HAP-1 (cell line): ENCODE measurements around the gene SCFD2.

Experiments used
- DNase-seq, 2 experiments: peaks; one replicate each; pipeline ENCODE4 v3.0.0-alpha.2; 2016 to 2020; ENCODE audit warnings: low spot score in 2 of 2
- H3K27me3 ChIP-seq: fragments of 250-450 bp; sonication (Bioruptor Pico); 2 replicates; pipeline ENCODE4 v1.5.1; 2020; ENCODE audit warnings: low read depth, mild to moderate bottlenecking, moderate library complexity
- H3K36me3 ChIP-seq: fragments of 250-450 bp; sonication (Bioruptor Pico); replicated peaks from 2 replicates; pipeline ENCODE4 v1.5.1; 2020; ENCODE audit warnings: mild to moderate bottlenecking
- H3K4me1 ChIP-seq: fragments of 250-450 bp; sonication (Bioruptor Pico); 2 replicates; pipeline ENCODE4 v1.5.1; 2020; ENCODE audit warnings: mild to moderate bottlenecking
- H3K4me3 ChIP-seq: fragments of 250-450 bp; sonication (Bioruptor Pico); 2 replicates; pipeline ENCODE4 v1.5.1; 2020; ENCODE audit warnings: mild to moderate bottlenecking, moderate library complexity
- H3K9me3 ChIP-seq: fragments of 250-450 bp; sonication (Bioruptor Pico); 2 replicates; pipeline ENCODE4 v1.5.1; 2020; ENCODE audit warnings: mild to moderate bottlenecking, moderate library complexity
- in situ Hi-C: fragments of 300-500 bp; cut with MboI; formaldehyde crosslinking; loops from 3 replicates; pipeline ENCODE4 v1.14.3; 2020; ENCODE audit warnings: low sequenced_read_pairs, inconsistent platforms, mixed read lengths

Gene SCFD2

DNA sequence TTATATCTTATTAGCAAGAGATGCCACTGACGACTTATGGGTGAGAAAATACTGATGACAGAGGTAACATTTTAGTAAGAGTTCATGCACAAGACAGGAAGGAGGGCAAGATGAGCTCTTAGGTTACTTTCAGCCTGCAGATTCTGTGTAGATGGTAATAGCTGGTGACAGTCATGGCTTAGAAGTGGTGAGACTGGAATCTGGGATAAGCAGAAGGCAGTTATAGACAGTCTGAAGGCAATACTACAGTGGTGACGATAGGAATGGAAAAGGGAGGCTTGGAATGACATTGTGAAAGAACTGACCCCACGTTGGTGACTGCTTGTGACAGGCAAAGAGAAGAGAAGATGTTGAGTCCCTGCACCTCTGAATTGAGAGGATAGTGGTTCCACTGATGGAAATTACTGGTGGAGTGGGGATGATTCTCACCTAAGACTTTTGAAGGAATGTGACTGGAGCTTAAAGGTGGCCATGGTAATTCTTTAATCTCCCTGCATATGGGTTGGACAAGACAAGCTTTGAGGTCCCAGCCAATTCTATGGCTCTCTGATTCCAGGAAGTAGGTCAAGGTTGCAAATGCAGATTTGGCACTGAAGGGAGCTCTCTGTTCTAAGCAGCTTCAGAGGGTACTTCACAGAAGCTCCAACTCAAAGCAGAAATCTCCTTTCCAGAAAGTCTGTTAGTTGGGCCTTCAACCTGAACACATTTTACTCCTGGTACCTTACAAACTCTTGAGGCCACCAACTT lies 404.0 kb downstream of the SCFD2 start:
- Histone ChIP-seq H3K36me3 (no peaks in the 10 kb centered on the region), H3K9me3 (no peaks in the 10 kb centered on the region), H3K4me1 (peaks cover 7% of the 10 kb centered on the region), H3K27me3 (no peaks in the 10 kb centered on the region), H3K4me3 (no peak overlapping the region)
- in situ Hi-C loops, result no loop called here
- DNase-seq, result no peak

DNA sequence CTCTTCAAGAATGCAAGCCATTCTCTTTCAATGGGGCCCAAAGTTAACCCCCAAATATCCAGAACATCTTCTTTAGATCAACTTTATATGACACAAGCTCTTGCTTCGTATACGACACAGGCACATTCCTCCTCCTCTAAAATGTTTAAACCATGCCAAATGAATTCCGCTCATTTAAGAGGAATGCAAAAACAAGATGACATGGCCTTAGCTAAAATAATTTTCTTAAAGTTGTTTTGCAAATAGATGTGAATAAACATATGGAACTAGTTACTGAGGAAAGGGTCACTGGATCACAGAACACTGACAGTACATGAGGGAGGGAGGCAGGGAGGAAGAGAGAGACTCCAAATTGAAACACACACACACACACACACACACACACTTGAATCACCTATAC lies 406.3 kb downstream of the SCFD2 start:
- in situ Hi-C loops, result no loop called here
- Histone ChIP-seq H3K36me3 (no peaks in the 10 kb centered on the region), H3K27me3 (no peaks in the 10 kb centered on the region), H3K4me1 (peaks cover 7% of the 10 kb centered on the region), H3K4me3 (no peak overlapping the region), H3K9me3 (no peaks in the 10 kb centered on the region)
- no peak for DNase-seq

GRCh38 chr4:52957835-52958631 lies 407.8 kb downstream of the SCFD2 start:
- Histone ChIP-seq H3K4me3 (no peak overlapping the region), H3K36me3 (no peaks in the 10 kb centered on the region), H3K4me1 (peaks cover 7% of the 10 kb centered on the region), H3K9me3 (no peaks in the 10 kb centered on the region), H3K27me3 (no peaks in the 10 kb centered on the region)
- in situ Hi-C loops, result no loop called here
- no peak for DNase-seq

- peak; percentile 56 to 77 for DNase-seq
- no peaks in the 10 kb centered on the region for H3K36me3 ChIP-seq
- no peaks in the 10 kb centered on the region for H3K27me3 ChIP-seq
- H3K4me3 ChIP-seq, result no peak overlapping the region
- H3K9me3 ChIP-seq, result no peaks in the 10 kb centered on the region
- in situ Hi-C loops, result no loop called here
- peaks cover 7% of the 10 kb centered on the region for H3K4me1 ChIP-seq
These were observed 408.6 kb downstream of the SCFD2 start for GRCh38 chr4:52957220-52957686.

GRCh38 chr4:52956691-52957090 lies 409.2 kb downstream of the SCFD2 start:
- Histone ChIP-seq H3K4me1 (peaks cover 7% of the 10 kb centered on the region), H3K9me3 (no peaks in the 10 kb centered on the region), H3K4me3 (no peak overlapping the region), H3K27me3 (no peaks in the 10 kb centered on the region), H3K36me3 (no peaks in the 10 kb centered on the region)
- in situ Hi-C loops, result no loop called here
- no peak for DNase-seq

DNA sequence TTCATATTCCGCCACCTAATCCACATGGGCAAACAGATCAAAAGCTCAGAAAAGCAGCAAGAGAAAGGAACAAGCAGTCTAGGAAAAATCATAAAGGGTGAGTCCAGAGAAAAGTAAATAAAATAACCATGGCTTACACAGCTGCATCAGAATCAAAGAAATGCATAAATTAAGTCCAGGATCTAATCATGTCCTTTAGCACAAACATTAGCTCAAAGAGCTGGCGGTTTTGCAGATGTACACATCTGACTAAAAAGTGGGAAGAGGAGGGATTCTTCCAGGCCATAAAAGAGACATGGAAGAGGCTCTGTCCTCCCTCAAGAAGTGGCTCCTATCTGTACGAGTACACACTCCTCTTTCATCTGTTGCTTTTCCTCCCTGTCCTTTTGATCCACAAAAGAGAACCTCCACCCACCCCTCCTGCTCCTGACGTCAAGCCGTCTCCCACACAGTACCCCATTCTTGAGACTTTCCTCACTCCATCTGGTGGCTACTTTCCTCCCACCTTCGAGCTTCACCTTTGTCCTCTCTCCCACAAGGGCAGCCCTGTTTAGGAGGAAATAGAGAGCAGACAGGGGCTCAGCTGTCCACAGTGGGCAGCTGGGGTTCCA lies 411.2 kb downstream of the SCFD2 start:
- Histone ChIP-seq H3K4me3 (no peak overlapping the region), H3K9me3 (no peaks in the 10 kb centered on the region), H3K27me3 (no peaks in the 10 kb centered on the region), H3K4me1 (peaks cover 7% of the 10 kb centered on the region), H3K36me3 (no peaks in the 10 kb centered on the region)
- no peak for DNase-seq
- in situ Hi-C loops, result no loop called here

DNA sequence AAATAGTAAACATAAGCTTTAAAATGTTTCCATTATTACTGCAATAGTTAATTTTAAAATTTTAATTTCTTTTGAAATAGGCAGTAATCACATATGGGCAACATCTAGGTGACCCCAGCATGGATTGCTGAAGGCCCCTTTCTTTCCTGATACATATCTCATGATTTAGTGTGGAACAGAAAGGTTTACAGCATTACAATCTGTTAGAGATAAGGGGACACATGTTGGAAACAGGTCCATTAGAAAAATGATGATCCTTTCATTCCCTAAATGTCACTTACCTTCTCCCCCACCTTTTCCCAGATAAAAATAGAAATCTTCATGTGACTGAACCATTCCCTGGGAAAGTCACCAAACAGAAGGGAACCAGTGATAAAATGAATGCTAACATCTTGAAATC lies 413.3 kb downstream of the SCFD2 start:
- no peaks in the 10 kb centered on the region for H3K27me3 ChIP-seq
- in situ Hi-C loops, result no loop called here

GRCh38 chr4:52951016-52951415 lies 414.8 kb downstream of the SCFD2 start:
- no peaks in the 10 kb centered on the region for H3K9me3 ChIP-seq
- H3K36me3 ChIP-seq, result no peaks in the 10 kb centered on the region
- in situ Hi-C loops, result no loop called here
- no peaks in the 10 kb centered on the region for H3K27me3 ChIP-seq
- H3K4me3 ChIP-seq, result no peak overlapping the region
- H3K4me1 ChIP-seq, result no peaks in the 10 kb centered on the region; the same call in 1 of the 2 replicates
- DNase-seq, result no peak

More for the DNA sequence above, 413.3 kb downstream of the SCFD2 start:
- no peak overlapping the region for H3K4me3 ChIP-seq
- H3K4me1 ChIP-seq, result peaks cover 2% of the 10 kb centered on the region
- H3K9me3 ChIP-seq, result no peaks in the 10 kb centered on the region
- no peak for DNase-seq
- H3K36me3 ChIP-seq, result no peaks in the 10 kb centered on the region

- no peak for DNase-seq
- in situ Hi-C loops, result no loop called here
These were observed 415.6 kb downstream of the SCFD2 start for GRCh38 chr4:52950226-52950625.

GRCh38 chr4:52949336-52949735 lies 416.5 kb downstream of the SCFD2 start:
- no peaks in the 10 kb centered on the region for H3K27me3 ChIP-seq
- DNase-seq, result no peak
- H3K4me1 ChIP-seq, result no peaks in the 10 kb centered on the region; the same call in 1 of the 2 replicates
- no peaks in the 10 kb centered on the region for H3K9me3 ChIP-seq
- no peak overlapping the region for H3K4me3 ChIP-seq
- in situ Hi-C loops, result no loop called here
- H3K36me3 ChIP-seq, result no peaks in the 10 kb centered on the region

More at GRCh38 chr4:52950226-52950625, 415.6 kb downstream of the SCFD2 start:
- no peaks in the 10 kb centered on the region for H3K9me3 ChIP-seq
- no peaks in the 10 kb centered on the region for H3K27me3 ChIP-seq
- H3K4me3 ChIP-seq, result no peak overlapping the region
- H3K36me3 ChIP-seq, result no peaks in the 10 kb centered on the region
- H3K4me1 ChIP-seq, result no peaks in the 10 kb centered on the region; the same call in 1 of the 2 replicates

DNA sequence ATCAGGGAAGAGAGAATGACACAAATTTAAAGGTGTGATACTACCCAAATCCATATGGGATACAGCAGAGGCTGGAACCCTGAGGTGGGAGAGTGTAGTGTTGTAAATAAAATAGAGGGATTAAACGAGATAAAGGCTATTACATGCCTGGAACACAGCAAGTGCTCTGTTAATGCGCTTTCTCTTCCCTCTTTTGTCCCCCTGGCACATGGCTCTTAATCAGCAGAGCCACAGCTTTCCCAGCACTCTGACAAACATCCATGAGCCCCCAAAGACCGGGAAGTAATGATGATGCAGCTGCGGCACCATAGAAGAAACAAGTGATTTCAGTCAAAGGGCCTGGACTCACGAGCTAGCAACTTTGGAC lies 417.8 kb downstream of the SCFD2 start:
- DNase-seq, result no peak
- Histone ChIP-seq H3K4me1 (no peaks in the 10 kb centered on the region; the same call in 1 of the 2 replicates), H3K36me3 (no peaks in the 10 kb centered on the region), H3K9me3 (no peaks in the 10 kb centered on the region), H3K4me3 (no peak overlapping the region), H3K27me3 (no peaks in the 10 kb centered on the region)
- in situ Hi-C loops, result no loop called here

GRCh38 chr4:52947401-52948056 lies 418.3 kb downstream of the SCFD2 start:
- Histone ChIP-seq H3K4me3 (no peak overlapping the region), H3K9me3 (no peaks in the 10 kb centered on the region), H3K36me3 (no peaks in the 10 kb centered on the region), H3K27me3 (no peaks in the 10 kb centered on the region), H3K4me1 (no peaks in the 10 kb centered on the region; the same call in 1 of the 2 replicates)
- no peak for DNase-seq
- in situ Hi-C loops, result no loop called here

DNA sequence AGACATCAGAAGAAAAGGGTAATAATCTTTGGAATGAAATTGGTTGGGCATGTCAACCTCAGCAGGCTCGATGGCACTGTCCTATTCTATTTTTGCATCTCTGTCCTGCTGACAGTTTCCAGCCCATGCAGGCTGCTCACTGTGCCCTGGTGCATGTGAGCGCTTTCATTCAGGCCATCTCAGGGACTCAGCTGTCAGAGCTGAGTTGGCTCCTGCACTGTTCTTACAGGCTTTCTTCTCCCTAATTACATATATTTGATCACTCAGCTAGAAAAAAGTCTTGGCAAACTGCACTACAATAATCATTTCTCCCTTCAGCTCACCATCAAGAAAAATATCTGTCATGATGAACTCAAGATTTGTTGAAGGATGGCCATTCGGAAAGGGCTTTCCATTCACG lies 419.0 kb downstream of the SCFD2 start:
- H3K4me1 ChIP-seq, result no peaks in the 10 kb centered on the region; the same call in 1 of the 2 replicates
- no peaks in the 10 kb centered on the region for H3K36me3 ChIP-seq
- no peak overlapping the region for H3K4me3 ChIP-seq
- H3K27me3 ChIP-seq, result no peaks in the 10 kb centered on the region
- no peaks in the 10 kb centered on the region for H3K9me3 ChIP-seq
- peak in 1 of 2 experiments; percentile 20 for DNase-seq
- in situ Hi-C loops, result no loop called here
